HepG2 (cell line): ENCODE results near the gene SOX12. TPM values are rescaled to one million over a fixed set of nuclear protein-coding genes. Genes with fewer than 3 reads are reported as not detected.
A peak's percentile ranks its signal among the peaks of the same experiment; 100 is the strongest.

Experiments
- ASH2L ChIP-seq: fragments of 300-600, 200-600 bp; sonication (generic); IDR thresholded peaks from 2 replicates; pipeline ENCODE4 v1.7.0; 2017; ENCODE audit warnings: low read depth, mild to moderate bottlenecking, moderate library complexity, mixed read lengths, low read length; ENCODE audit not compliant: insufficient read length
- BCL6 ChIP-seq: IDR thresholded peaks from 2 replicates; pipeline ENCODE4 v1.6.1; 2016; ENCODE audit warnings: missing genetic modification reagents, missing compliant biosample characterization
- CENPT ChIP-seq: sonication (generic); formaldehyde crosslinking; IDR thresholded peaks from 2 replicates; pipeline ENCODE4 v1.8.0; 2022; ENCODE audit warnings: low read depth, mild to moderate bottlenecking, moderate library complexity, missing genetic modification reagents
- EHMT2 ChIP-seq: fragments of 200-600 bp; sonication (generic); IDR thresholded peaks from 2 replicates; pipeline ENCODE4 v1.7.0; 2017; ENCODE audit warnings: antibody characterized with exemption, low read depth, low read length, borderline replicate concordance
- HMGA1 ChIP-seq: sonication (generic); formaldehyde crosslinking; conservative IDR thresholded peaks from 2 replicates; pipeline ENCODE4 v1.4.0; 2020; ENCODE audit warnings: missing genetic modification reagents
- HNRNPUL1 ChIP-seq: fragments of 200-400 bp; formaldehyde crosslinking; IDR thresholded peaks from 2 replicates; pipeline ENCODE4 v1.6.1; 2017; ENCODE audit warnings: low read depth, mild to moderate bottlenecking, low read length, moderate library complexity
- MAFG ChIP-seq: sonication (generic); formaldehyde crosslinking; IDR thresholded peaks from 2 replicates; pipeline ENCODE4 v1.5.1; 2020; ENCODE audit warnings: mild to moderate bottlenecking, missing genetic modification reagents
- NR2F1 ChIP-seq, 2 experiments: fragments of 450-650 bp in 1 of 2; formaldehyde crosslinking in 1 of 2; IDR thresholded peaks; 2 replicates each; pipeline versions ENCODE4 v1.5.0 to v1.6.1; 2016 to 2020; ENCODE audit warnings: mild to moderate bottlenecking in 1 of 2, missing compliant biosample characterization in 1 of 2, missing genetic modification reagents in 1 of 2, moderate library complexity in 1 of 2
- PCBP1 ChIP-seq: fragments of 200-400 bp; formaldehyde crosslinking; IDR thresholded peaks from 2 replicates; pipeline ENCODE4 v1.6.1; 2017; ENCODE audit warnings: mild to moderate bottlenecking, low read depth, low read length, borderline replicate concordance
- PHB2 ChIP-seq: fragments of 450-650 bp; IDR thresholded peaks from 2 replicates; pipeline ENCODE4 v1.6.1; 2018; ENCODE audit not compliant: partially characterized antibody
- POLR2AphosphoS2 ChIP-seq: IDR thresholded peaks from 2 replicates; pipeline ENCODE4 v1.6.1; 2011; ENCODE audit warnings: low read depth, low read length, improper control_type of control experiment
- RARG ChIP-seq: sonication (generic); formaldehyde crosslinking; IDR thresholded peaks from 2 replicates; pipeline ENCODE4 v1.4.0; 2020; ENCODE audit warnings: low read depth, mild to moderate bottlenecking, missing genetic modification reagents
- RBM22 ChIP-seq: fragments of 200-400 bp; formaldehyde crosslinking; optimal IDR thresholded peaks from 2 replicates; pipeline ENCODE3; 2017; ENCODE audit warnings: mild to moderate bottlenecking, low read length, moderate library complexity
- RFX5 ChIP-seq: IDR thresholded peaks from 2 replicates; pipeline ENCODE4 v1.6.1; 2011; ENCODE audit warnings: low read depth, low read length, improper control_type of control experiment
- SMARCE1 ChIP-seq: fragments of 450-650 bp; IDR thresholded peaks from 2 replicates; pipeline ENCODE4 v1.6.1; 2017; ENCODE audit warnings: borderline replicate concordance
- TRIM24 ChIP-seq: sonication (generic); formaldehyde crosslinking; IDR thresholded peaks from 2 replicates; pipeline ENCODE4 v1.8.0; 2022; ENCODE audit warnings: mild to moderate bottlenecking, missing genetic modification reagents
- YEATS2 ChIP-seq: sonication (generic); formaldehyde crosslinking; IDR thresholded peaks from 2 replicates; pipeline ENCODE4 v1.4.0; 2020; ENCODE audit warnings: missing genetic modification reagents, borderline replicate concordance
- ZBTB34 ChIP-seq: sonication (generic); formaldehyde crosslinking; IDR thresholded peaks from 2 replicates; pipeline ENCODE4 v1.8.0; 2022; ENCODE audit warnings: mild to moderate bottlenecking, missing genetic modification reagents
- ZMYM2 ChIP-seq: sonication (generic); formaldehyde crosslinking; IDR thresholded peaks from 2 replicates; pipeline ENCODE4 v1.8.0; 2022; ENCODE audit warnings: mild to moderate bottlenecking, missing genetic modification reagents
- ZMYM4 ChIP-seq: sonication (generic); formaldehyde crosslinking; IDR thresholded peaks from 2 replicates; pipeline ENCODE4 v1.8.1; 2023; ENCODE audit warnings: mild to moderate bottlenecking, missing genetic modification reagents
- ZNF18 ChIP-seq: sonication (generic); formaldehyde crosslinking; IDR thresholded peaks from 2 replicates; pipeline ENCODE4 v1.8.0; 2022; ENCODE audit warnings: mild to moderate bottlenecking, missing genetic modification reagents; ENCODE audit not compliant: insufficient replicate concordance
- ZNF205 ChIP-seq: IDR thresholded peaks from 2 replicates; pipeline ENCODE4 v1.6.1; 2018; ENCODE audit warnings: missing biosample characterization, missing genetic modification reagents
- ZNF292 ChIP-seq: sonication (generic); formaldehyde crosslinking; IDR thresholded peaks from 2 replicates; pipeline ENCODE4 v1.8.1; 2022; ENCODE audit warnings: mild to moderate bottlenecking, low read depth, missing genetic modification reagents, borderline replicate concordance
- ZNF3 ChIP-seq: IDR thresholded peaks from 2 replicates; pipeline ENCODE4 v1.7.0; 2017; ENCODE audit warnings: inconsistent platforms
- ZNF331 ChIP-seq: sonication (generic); formaldehyde crosslinking; IDR thresholded peaks from 2 replicates; pipeline ENCODE4 v1.4.0; 2020; ENCODE audit warnings: missing genetic modification reagents
- ZNF562 ChIP-seq: sonication (generic); formaldehyde crosslinking; IDR thresholded peaks from 2 replicates; pipeline ENCODE4 v1.8.0; 2022; ENCODE audit warnings: missing genetic modification reagents, borderline replicate concordance
- ZNF704 ChIP-seq: sonication (generic); formaldehyde crosslinking; IDR thresholded peaks from 2 replicates; pipeline ENCODE4 v1.8.1; 2023; ENCODE audit warnings: mild to moderate bottlenecking, inconsistent platforms, moderate library complexity, missing genetic modification reagents, borderline replicate concordance
- ZSCAN25 ChIP-seq: sonication (generic); formaldehyde crosslinking; IDR thresholded peaks from 2 replicates; pipeline ENCODE4 v1.8.0; 2022; ENCODE audit warnings: mild to moderate bottlenecking, missing genetic modification reagents
- polyA plus RNA-seq, 8 experiments: library from polyadenylated mRNA; depleted of rRNA in 3 of 8; stranded (reverse) in 7 of 8; unstranded in 1 of 8; fragments of >200 nt; fragmentation: Illumina TruSeq in 4 of 8; extraction: Trizol in 4 of 8; gene quantifications; 2 replicates each; pipeline versions ENCODE4 v1.2.1 to v1.2.3, GENCODE V29; 2011 to 2016; ENCODE audit warnings: low read depth in 4 of 8, missing spikeins in 1 of 8, mixed read lengths in 1 of 8; ENCODE audit not compliant: insufficient read depth in 1 of 8
- total RNA-seq, 5 experiments: library from RNA; depleted of rRNA; stranded (reverse); fragments of >200 nt; fragmentation: Illumina TruSeq; extraction: Trizol; gene quantifications; 2 replicates each; pipeline ENCODE4 v1.2.3, GENCODE V29; 2016; ENCODE audit warnings: low read depth in 1 of 5

SOX12 gene
- total and polyA plus RNA-seq, 2 of the 13 experiments (the other 11 are each of a cell fraction or from before 2014, with no cell fraction given): 10.0 to 18.7 TPM

- TF ChIP-seq EHMT2 (no peak), ZNF3 (no peak), RFX5 (no peak), ZNF562 (no peak), ASH2L (no peak), POLR2AphosphoS2 (no peak), ZMYM2 (0 out of 2 replicates have a peak, but pooled peaks have one; percentile 32), NR2F1 (CRISPR knock-in tag; IDR thresholded peaks at IDR 0.05) (no peak), ZMYM4 (peak; percentile 8; the same call in 1 of the 2 replicates), ZNF331 (CRISPR knock-in tag) (0 out of 2 replicates have a peak, but pooled peaks have one; percentile 31), ZNF292 (CRISPR knock-in tag) (no peak), TRIM24 (CRISPR knock-in tag) (no peak), CENPT (CRISPR knock-in tag) (no peak), PCBP1 (no peak), ZSCAN25 (CRISPR knock-in tag) (no peak), BCL6 (CRISPR knock-in tag) (no peak), ZNF205 (CRISPR knock-in tag) (no peak), ZBTB34 (CRISPR knock-in tag) (no peak), ZNF704 (no peak), YEATS2 (no peak), ZNF18 (no peak), RBM22 (peak; percentile 68), HNRNPUL1 (no peak), PHB2 (no peak), HMGA1 (CRISPR knock-in tag) (no peak), MAFG (CRISPR knock-in tag) (no peak), RARG (CRISPR knock-in tag) (no peak), SMARCE1 (no peak)
These were observed 24.9 kb upstream of the SOX12 start (continued) for GRCh38 chr20:300345-300990.
